GM12891 (cell line): ENCODE measurements around the gene DLST.
"Not testable (repeated sequence)": the region's sequence is repeated elsewhere in the genome, so short reads cannot be mapped to it uniquely, and the experiment has no call there.

Source experiments
- DNase-seq: peaks from one replicate; pipeline ENCODE4 v3.0.0; 2011; ENCODE audit warnings: low spot score; ENCODE audit not compliant: insufficient read length
- FAIRE-seq: peaks from 2 replicates; lab custom pipeline; 2011; peaks lifted over from hg19 to GRCh38; lab: Jason Lieb, UNC
- PAX5 ChIP-seq: IDR thresholded peaks from 2 replicates; pipeline ENCODE4 v1.6.1; 2011; ENCODE audit warnings: low read length, moderate library complexity, mild to moderate bottlenecking; ENCODE audit not compliant: insufficient read depth, severe bottlenecking
- POLR2A ChIP-seq: IDR thresholded peaks from 2 replicates; pipeline ENCODE4 v1.6.1; 2011; ENCODE audit warnings: low read depth, low read length, control low read depth
- POLR2AphosphoS5 ChIP-seq: IDR thresholded peaks from 2 replicates; pipeline ENCODE4 v1.6.1; 2011; ENCODE audit warnings: low read depth, low read length, control low read depth
- POU2F2 ChIP-seq: IDR thresholded peaks from 2 replicates; pipeline ENCODE4 v1.6.1; 2011; ENCODE audit warnings: low read depth, mild to moderate bottlenecking, control low read depth, low read length, moderate library complexity
- SPI1 ChIP-seq: IDR thresholded peaks from 2 replicates; pipeline ENCODE4 v1.6.1; 2011; ENCODE audit warnings: low read depth, low read length, control low read depth
- TAF1 ChIP-seq: IDR thresholded peaks from 2 replicates; pipeline ENCODE4 v1.6.1; 2011; ENCODE audit warnings: low read depth, low read length, control low read depth

DLST gene

GRCh38 chr14:74921987-74922751 is 40.5 kb downstream of the DLST start:
- FAIRE-seq (peak; percentile 66), DNase-seq (no peak)
- TF ChIP-seq POU2F2 (no peak), TAF1 (no peak), POLR2A (no peak), POLR2AphosphoS5 (no peak), PAX5 (no peak), SPI1 (no peak)

GRCh38 chr14:74922752-74923401 is 41.2 kb downstream of the DLST start, which contains the start of gene RPS6KL1:
RPS6KL1 (minus strand) TSS chr14:74923260; CDS start chr14:74921541, 1,719 bp downstream.
- TF ChIP-seq POLR2AphosphoS5 = no peak
- TF ChIP-seq POU2F2 = no peak
- TF ChIP-seq TAF1 = no peak
- no peak for TF ChIP-seq POLR2A
- TF ChIP-seq SPI1 = no peak
- no peak for TF ChIP-seq PAX5
- DNase-seq (peak; percentile 97), FAIRE-seq (peak; percentile 97)

- DNase-seq = no peak
- TF ChIP-seq PAX5 = no peak
- no peak for TF ChIP-seq SPI1
- no peak for TF ChIP-seq TAF1
- no peak for TF ChIP-seq POU2F2
- TF ChIP-seq POLR2A = no peak
- TF ChIP-seq POLR2AphosphoS5 = no peak
- FAIRE-seq = no peak
Observed at GRCh38 chr14:74924061-74924460, 42.3 kb downstream of the DLST start.

- TF ChIP-seq POU2F2 (no peak), TAF1 (no peak), PAX5 (no peak), SPI1 (no peak), POLR2AphosphoS5 (no peak), POLR2A (no peak)
- DNase-seq (no peak), FAIRE-seq (no peak)
Observed at GRCh38 chr14:74927225-74927624, 45.5 kb downstream of the DLST start.

- DNase-seq (no peak), FAIRE-seq (no peak)
- TF ChIP-seq POLR2A (no peak), TAF1 (no peak), POLR2AphosphoS5 (no peak), PAX5 (no peak)
Observed at GRCh38 chr14:74929242-74929641, 47.5 kb downstream of the DLST start.

- not testable (repeated sequence) for FAIRE-seq, DNase-seq
Observed at GRCh38 chr14:74931744-74932143, 50.0 kb downstream of the DLST start.

GRCh38 chr14:74932401-74932901 is 50.7 kb downstream of the DLST start:
- no peak for FAIRE-seq

GRCh38 chr14:74932936-74933335 is 51.2 kb downstream of the DLST start:
- DNase-seq, FAIRE-seq: not testable (repeated sequence)

More at GRCh38 chr14:74932401-74932901, 50.7 kb downstream of the DLST start:
- TF ChIP-seq POLR2AphosphoS5 (no peak), TAF1 (no peak), PAX5 (no peak), POLR2A (no peak), SPI1 (no peak), POU2F2 (no peak)
- DNase-seq = no peak

- DNase-seq = no peak
- TF ChIP-seq PAX5 = no peak
- no peak for TF ChIP-seq POU2F2
- FAIRE-seq = peak; percentile 77
Observed at GRCh38 chr14:74934041-74934440, 52.3 kb downstream of the DLST start.

GRCh38 chr14:74934476-74935359 is 53.0 kb downstream of the DLST start:
- TF ChIP-seq POLR2A = no peak
- TF ChIP-seq PAX5 = no peak
- no peak for TF ChIP-seq POU2F2
- no peak for TF ChIP-seq SPI1
- no peak for TF ChIP-seq POLR2AphosphoS5
- TF ChIP-seq TAF1 = no peak
- no peak for DNase-seq
- FAIRE-seq = peak; percentile 72
